Upper lobe of right lung (tissue), 1 donor: ENCODE data around the gene SLC9A3. TPM values are rescaled to one million over a fixed set of nuclear protein-coding genes. Genes with fewer than 3 reads are reported as not detected.

Source experiments
- ATAC-seq: fragments of 200-7000 bp; cut with Tn5 transposase; one replicate; pipeline ENCODE4 v1.9.1; 2020; ENCODE audit warnings: mild to moderate bottlenecking, moderate library complexity
- DNase-seq: peaks from one replicate; pipeline ENCODE4 v3.0.0-alpha.2; 2020
- H3K27ac ChIP-seq: fragments of 200-600 bp; one replicate; pipeline ENCODE4 v1.8.0; 2022
- H3K27me3 ChIP-seq: fragments of 200-600 bp; one replicate; pipeline ENCODE4 v1.8.0; 2022; ENCODE audit warnings: mild to moderate bottlenecking
- H3K36me3 ChIP-seq: fragments of 200-600 bp; one replicate; pipeline ENCODE4 v1.8.0; 2022
- H3K4me1 ChIP-seq: fragments of 200-600 bp; one replicate; pipeline ENCODE4 v1.8.0; 2022
- H3K4me3 ChIP-seq: fragments of 200-600 bp; one replicate; pipeline ENCODE4 v1.8.0; 2022; ENCODE audit warnings: mild to moderate bottlenecking
- H3K9me3 ChIP-seq: fragments of 200-600 bp; one replicate; pipeline ENCODE4 v1.8.0; 2022
- CTCF ChIP-seq: fragments of 200-600 bp; IDR thresholded peaks from one replicate; pipeline ENCODE4 v1.8.0; 2022; ENCODE audit warnings: antibody characterized with exemption
- intact Hi-C: fragments of 100-400 bp; cut with DNase I; formaldehyde crosslinking; loops from one replicate; pipeline ENCODE4 v1.11.0; 2022
- total RNA-seq: library from RNA; stranded (reverse); fragmentation: NEBNext Ultra II Directional; extraction: Animal tissue kit (Norgen Biotek cat#: 25700); gene quantifications from one replicate; pipeline ENCODE4 v1.2.1, GENCODE V29; 2021
- donor health status: DM: no; HTN: yes; CAD: no; lungs with severe emphysema.

SLC9A3 gene
- total RNA-seq, 1 donor from 2014 or later, result 1.0 TPM

DNA sequence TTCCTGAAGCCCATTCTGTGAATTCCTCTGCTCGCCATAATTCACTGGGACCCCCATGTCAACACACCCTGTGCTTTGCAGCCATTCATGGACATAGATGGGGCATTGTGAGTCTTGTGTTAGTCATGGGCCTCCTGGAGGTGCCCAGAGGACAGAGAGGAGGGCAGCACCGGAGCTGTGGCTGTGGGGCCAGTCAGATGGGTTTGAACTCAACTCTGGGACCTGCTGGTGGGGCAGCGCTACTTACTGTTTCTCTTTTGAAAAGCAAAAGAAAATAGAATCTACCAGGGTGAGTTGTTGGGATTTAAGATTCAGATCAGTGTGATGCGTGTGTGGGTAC is 92.6 kb downstream of the SLC9A3 start:
- no peak for ATAC-seq
- no peak for DNase-seq
- no peaks in the 10 kb centered on the region for H3K9me3 ChIP-seq
- H3K27ac ChIP-seq, result no peak overlapping the region
- H3K4me1 ChIP-seq, result no peaks in the 10 kb centered on the region
- no peak for TF ChIP-seq CTCF
- no peaks in the 10 kb centered on the region for H3K27me3 ChIP-seq
- H3K36me3 ChIP-seq, result no peaks in the 10 kb centered on the region
- intact Hi-C loops, result loop anchor here (10.0 kb wide), 1 partner anchor 117 kb away; no protein-coding TSS in a partner anchor
- no peak overlapping the region for H3K4me3 ChIP-seq

GRCh38 chr5:431001-431710 is 93.1 kb downstream of the SLC9A3 start:
- no peaks in the 10 kb centered on the region for H3K36me3 ChIP-seq
- DNase-seq, result no peak
- no peaks in the 10 kb centered on the region for H3K27me3 ChIP-seq
- peak; percentile 60 for TF ChIP-seq CTCF
- H3K4me1 ChIP-seq, result no peaks in the 10 kb centered on the region
- H3K4me3 ChIP-seq, result no peak overlapping the region
- peak; percentile 71 for ATAC-seq
- no peaks in the 10 kb centered on the region for H3K9me3 ChIP-seq
- intact Hi-C loops, result loop anchor here (10.0 kb wide), 1 partner anchor 116 kb away; no protein-coding TSS in a partner anchor
- no peak overlapping the region for H3K27ac ChIP-seq

DNA sequence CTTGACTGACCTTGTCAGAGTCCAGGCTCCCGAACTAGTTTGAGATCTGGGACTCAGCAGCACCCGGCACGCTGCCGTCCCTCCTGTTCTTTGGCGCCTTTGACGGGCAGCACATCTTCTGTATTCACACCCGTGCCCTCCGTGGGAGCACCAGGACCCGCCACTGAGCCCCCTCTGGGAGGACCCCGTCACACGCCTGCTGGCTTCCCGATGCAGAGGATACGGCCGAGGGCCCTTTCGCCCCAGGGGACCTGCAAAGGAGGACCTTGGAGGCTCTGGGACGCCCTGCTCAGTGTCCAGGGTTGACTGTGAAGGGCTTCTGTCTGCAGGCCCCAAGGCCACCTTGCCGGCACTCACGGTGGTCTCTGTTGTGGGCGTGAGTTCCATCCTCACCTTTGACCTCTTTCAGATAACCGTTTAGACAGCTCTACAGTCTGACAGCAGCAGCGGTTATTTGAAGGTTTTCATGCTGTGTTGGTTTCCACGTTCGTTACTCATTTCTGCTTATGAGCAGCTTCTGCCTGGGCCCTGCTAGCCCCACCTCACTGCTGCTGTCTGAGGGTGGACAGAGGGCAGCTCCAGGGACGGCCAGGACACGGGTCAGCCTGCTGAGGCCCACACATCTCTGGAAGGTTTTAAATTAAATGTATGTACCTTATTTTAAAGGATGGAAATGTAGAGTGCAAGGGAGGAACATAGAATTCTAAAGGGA is 93.9 kb downstream of the SLC9A3 start:
- ATAC-seq (no peak), DNase-seq (peak; percentile 54)
- H3K27ac ChIP-seq, result peak overlapping the region; percentile 21

GRCh38 chr5:429453-430188 is 94.6 kb downstream of the SLC9A3 start:
- H3K9me3 ChIP-seq, result no peaks in the 10 kb centered on the region
- intact Hi-C loops, result loop anchor here (10.0 kb wide), 1 partner anchor 115 kb away; no protein-coding TSS in a partner anchor
- DNase-seq (peak; percentile 62), ATAC-seq (no peak)
- TF ChIP-seq CTCF, result no peak
- H3K27me3 ChIP-seq, result no peaks in the 10 kb centered on the region
- no peaks in the 10 kb centered on the region for H3K4me1 ChIP-seq
- H3K36me3 ChIP-seq, result no peaks in the 10 kb centered on the region
- H3K27ac ChIP-seq, result no peak overlapping the region
- H3K4me3 ChIP-seq, result no peak overlapping the region

More for the DNA sequence above, 93.9 kb downstream of the SLC9A3 start:
- no peak for TF ChIP-seq CTCF
- H3K9me3 ChIP-seq, result no peaks in the 10 kb centered on the region
- intact Hi-C loops, result loop anchor here (10.0 kb wide), 1 partner anchor 116 kb away; no protein-coding TSS in a partner anchor
- H3K36me3 ChIP-seq, result no peaks in the 10 kb centered on the region
- no peak overlapping the region for H3K4me3 ChIP-seq
- no peaks in the 10 kb centered on the region for H3K4me1 ChIP-seq
- H3K27me3 ChIP-seq, result no peaks in the 10 kb centered on the region

GRCh38 chr5:428754-429452 is 95.3 kb downstream of the SLC9A3 start:
- ATAC-seq (no peak), DNase-seq (peak; percentile 26)
- H3K4me1 ChIP-seq, result no peaks in the 10 kb centered on the region
- intact Hi-C loops, result no loop called here
- H3K36me3 ChIP-seq, result no peaks in the 10 kb centered on the region
- no peaks in the 10 kb centered on the region for H3K27me3 ChIP-seq
- H3K27ac ChIP-seq, result no peak overlapping the region
- TF ChIP-seq CTCF, result no peak
- no peaks in the 10 kb centered on the region for H3K9me3 ChIP-seq
- H3K4me3 ChIP-seq, result no peak overlapping the region
